SK-N-SH (cell line): ENCODE data around the gene TMED9. TPM values are rescaled to one million over a fixed set of nuclear protein-coding genes. Genes with fewer than 3 reads are reported as not detected.
"Not testable (repeated sequence)": the region's sequence is repeated elsewhere in the genome, so short reads cannot be mapped to it uniquely, and the experiment has no call there.

Source experiments
- CTCF ChIA-PET: fragments of 300-600, 350-600 bp; formaldehyde crosslinking; extraction: SDS; loops from one replicate; lab custom pipeline; 2021; lab: Yijun Ruan, JAX
- POLR2A ChIA-PET: fragments of 350-600 bp; sonication (Branson Sonifier 250); formaldehyde crosslinking; extraction: SDS; loops from one replicate; lab custom pipeline; 2020; ENCODE audit warnings: antibody characterized with exemption, inconsistent platforms; lab: Yijun Ruan, JAX
- DNase-seq: peaks from one replicate; pipeline ENCODE4 v3.0.0; 2012
- H2AFZ ChIP-seq: fragments of 200-600 bp; sonication (generic); 2 replicates; pipeline ENCODE4 v1.8.1; 2016; ENCODE audit warnings: antibody characterized with exemption, mild to moderate bottlenecking, low read depth
- H3F3A ChIP-seq: fragments of 200-600 bp; sonication (generic); replicated peaks from 2 replicates; pipeline ENCODE3; 2016; ENCODE audit warnings: antibody characterized with exemption, mild to moderate bottlenecking; ENCODE audit not compliant: insufficient read depth
- H3K27ac ChIP-seq, 2 experiments: fragments of 200-500 bp in 1 of 2; fragments of 200-600 bp in 1 of 2; sonication (Bioruptor generic) in 1 of 2; sonication (generic), shearing (Covaris generic) in 1 of 2; 2 replicates each; pipeline versions ENCODE4 v1.5.1 to v1.6.1; 2014 to 2016; ENCODE audit warnings: low read depth in 2 of 2, inconsistent platforms in 1 of 2, low read length in 1 of 2, mild to moderate bottlenecking in 1 of 2, mixed read lengths in 1 of 2
- H3K27me3 ChIP-seq: fragments of 200-600 bp; sonication (generic), shearing (Covaris generic); 2 replicates; pipeline ENCODE4 v1.6.1; 2016; ENCODE audit warnings: mixed run types; ENCODE audit not compliant: insufficient read depth
- H3K36me3 ChIP-seq, 2 experiments: fragments of 200-500 bp in 1 of 2; fragments of 200-600 bp in 1 of 2; sonication (Bioruptor generic) in 1 of 2; sonication (generic) in 1 of 2; replicated peaks in 1 of 2; 2 replicates each; pipeline versions ENCODE3 to v1.5.1; 2014 to 2016; ENCODE audit warnings: low read length in 1 of 2, mild to moderate bottlenecking in 1 of 2; ENCODE audit not compliant: insufficient read depth in 2 of 2, control insufficient read depth in 1 of 2
- H3K4me1 ChIP-seq, 2 experiments: fragments of 200-500 bp in 1 of 2; fragments of 200-600 bp in 1 of 2; sonication (Bioruptor generic) in 1 of 2; sonication (generic), shearing (Covaris generic) in 1 of 2; 2 replicates each; pipeline versions ENCODE4 v1.5.1 to v1.6.1; 2014 to 2016; ENCODE audit warnings: low read depth in 1 of 2, low read length in 1 of 2, mixed run types in 1 of 2; ENCODE audit not compliant: insufficient read depth in 2 of 2, control insufficient read depth in 1 of 2
- H3K4me2 ChIP-seq: fragments of 200-600 bp; sonication (generic), shearing (Covaris generic); 2 replicates; pipeline ENCODE4 v1.6.1; 2017; ENCODE audit warnings: mixed run types
- H3K4me3 ChIP-seq, 2 experiments: fragments of 200-500 bp in 1 of 2; fragments of 200-600 bp in 1 of 2; sonication (Bioruptor generic) in 1 of 2; sonication (generic), shearing (Covaris generic) in 1 of 2; 2 replicates each; pipeline versions ENCODE4 v1.5.1 to v1.8.1; 2014 to 2016; ENCODE audit warnings: low read depth in 2 of 2, inconsistent platforms in 1 of 2, low read length in 1 of 2, mild to moderate bottlenecking in 1 of 2, mixed read lengths in 1 of 2, moderate library complexity in 1 of 2
- H3K79me2 ChIP-seq: fragments of 200-600 bp; sonication (generic); 2 replicates; pipeline ENCODE4 v1.8.1; 2017; ENCODE audit warnings: mild to moderate bottlenecking; ENCODE audit not compliant: insufficient read depth
- H3K9ac ChIP-seq: fragments of 200-600 bp; sonication (generic); 2 replicates; pipeline ENCODE4 v1.6.1; 2017; ENCODE audit warnings: mixed run types
- H3K9me2 ChIP-seq: fragments of 200-600 bp; sonication (generic); 2 replicates; pipeline ENCODE4 v1.6.1; 2017; ENCODE audit warnings: mixed run types
- H3K9me3 ChIP-seq: fragments of 200-600 bp; sonication (generic); 2 replicates; pipeline ENCODE4 v1.6.1; 2017; ENCODE audit warnings: mixed run types, mild to moderate bottlenecking, moderate library complexity
- H4K20me1 ChIP-seq: fragments of 200-600 bp; sonication (generic); 2 replicates; pipeline ENCODE4 v1.6.1; 2017; ENCODE audit warnings: mild to moderate bottlenecking, mixed run types; ENCODE audit not compliant: insufficient read depth
- WGBS: methylation state at CpG from one replicate; pipeline ENCODE4 v1.1.6; 2017; ENCODE audit warnings: low lambda C conversion rate; 5-methylcytosine and 5-hydroxymethylcytosine counted together
- polyA plus RNA-seq, 3 experiments: library from polyadenylated mRNA; depleted of rRNA; stranded (reverse); fragments of >200 nt; gene quantifications; 2 replicates each; pipeline ENCODE4 v1.2.3, GENCODE V29; 2012

Gene TMED9
- polyA plus RNA-seq, 1 of the 3 experiments (the other 2 are of a cell fraction), result 264 TPM

DNA sequence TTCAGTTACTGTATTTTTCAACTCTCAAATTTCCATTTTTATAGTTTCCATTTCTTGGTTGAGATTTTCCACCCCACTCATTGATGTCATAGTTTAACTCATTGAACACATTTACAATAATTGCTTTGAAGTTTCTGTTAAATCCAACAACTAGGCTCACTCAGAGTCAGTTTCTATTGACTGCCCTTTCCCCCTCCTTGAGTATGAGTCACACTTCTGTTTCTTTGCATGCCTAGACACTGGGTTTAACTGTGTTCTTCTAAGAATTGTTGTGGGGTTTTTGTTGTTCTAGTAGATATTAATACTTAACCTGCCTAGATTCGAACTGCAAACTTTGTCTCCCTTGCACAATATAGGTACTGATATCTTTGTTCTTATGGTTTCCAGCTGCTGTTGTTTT is 53.5 kb downstream of the TMED9 start:
- H3K27ac ChIP-seq, H3K79me2 ChIP-seq, H3K36me3 ChIP-seq, H3F3A ChIP-seq, POLR2A ChIA-PET, H3K4me3 ChIP-seq, H2AFZ ChIP-seq, H4K20me1 ChIP-seq, H3K9me2 ChIP-seq, H3K9ac ChIP-seq, DNase-seq, H3K4me1 ChIP-seq, H3K9me3 ChIP-seq, CTCF ChIA-PET, H3K4me2 ChIP-seq, H3K27me3 ChIP-seq: not testable (repeated sequence)
- WGBS, result no CpG with 5 or more reads among the region's 1 CpG

Other genes starting within 250 kb of the TMED9 start
- gene LMAN2, start 240.5 kb upstream of the TMED9 start, polyA plus RNA-seq (2012; rRNA removed), result 380 and 500 TPM in 2 replicates
- 26.5 and 27.6 TPM in 2 replicates for gene RGS14, start 234.3 kb upstream of the TMED9 start, polyA plus RNA-seq (2012; rRNA removed)
- gene SLC34A1, start 207.8 kb upstream of the TMED9 start, polyA plus RNA-seq (2012; rRNA removed), result 0.03 TPM in 1 of 2 replicates, not detected in the other
- not detected in 2 replicates for gene PFN3, start 191.5 kb upstream of the TMED9 start, polyA plus RNA-seq (2012; rRNA removed)
- 3.8 and 4.3 TPM in 2 replicates for gene F12, start 182.6 kb upstream of the TMED9 start, polyA plus RNA-seq (2012; rRNA removed)
- 35.9 and 39.5 TPM in 2 replicates for gene GRK6, start 165.5 kb upstream of the TMED9 start, polyA plus RNA-seq (2012; rRNA removed)
- 12.5 and 17.1 TPM in 2 replicates for gene PRR7, start 145.4 kb upstream of the TMED9 start, polyA plus RNA-seq (2012; rRNA removed)
- 176 and 244 TPM in 2 replicates for gene DBN1, start 118.6 kb upstream of the TMED9 start, polyA plus RNA-seq (2012; rRNA removed)
- 183 and 206 TPM in 2 replicates for gene PDLIM7, start 94.6 kb upstream of the TMED9 start, polyA plus RNA-seq (2012; rRNA removed)
- 1.9 and 2.2 TPM in 2 replicates for gene DOK3, start 82.4 kb upstream of the TMED9 start, polyA plus RNA-seq (2012; rRNA removed)
- 158 and 176 TPM in 2 replicates for gene DDX41, start 75.2 kb upstream of the TMED9 start, polyA plus RNA-seq (2012; rRNA removed)
- 44.4 and 48.1 TPM in 2 replicates for gene FAM193B, start 37.6 kb upstream of the TMED9 start, polyA plus RNA-seq (2012; rRNA removed)
- gene B4GALT7, start 7.9 kb downstream of the TMED9 start, polyA plus RNA-seq (2012; rRNA removed), result 37.5 and 39.1 TPM in 2 replicates
- gene FAM153A, start 190.7 kb downstream of the TMED9 start, polyA plus RNA-seq (2012; rRNA removed), result not detected in 2 replicates